Neuronal stem cell (in vitro differentiated cells): ENCODE results near the gene CD274.

Source experiments
- DNase-seq: peaks from one replicate; pipeline ENCODE4 v3.0.0-alpha.2; 2013; ENCODE audit warnings: low spot score
- H2AFZ ChIP-seq: one replicate; pipeline ENCODE4 v1.6.1; 2013; ENCODE audit warnings: mild to moderate bottlenecking, low read length, inconsistent platforms
- H2AK5ac ChIP-seq: 2 replicates; pipeline ENCODE4 v1.6.1; 2013; ENCODE audit warnings: low read depth, mild to moderate bottlenecking, inconsistent platforms, low read length, moderate library complexity, mixed read lengths
- H2BK120ac ChIP-seq: 2 replicates; pipeline ENCODE4 v1.6.1; 2013; ENCODE audit warnings: low read depth, mild to moderate bottlenecking, inconsistent platforms, low read length, moderate library complexity, mixed read lengths
- H2BK12ac ChIP-seq: one replicate; pipeline ENCODE4 v1.6.1; 2013; ENCODE audit warnings: low read length, inconsistent platforms
- H2BK15ac ChIP-seq: 2 replicates; pipeline ENCODE4 v1.6.1; 2013; ENCODE audit warnings: mild to moderate bottlenecking, low read length, inconsistent platforms, mixed read lengths
- H2BK5ac ChIP-seq: one replicate; pipeline ENCODE4 v1.6.1; 2013; ENCODE audit warnings: inconsistent platforms, mild to moderate bottlenecking, low read length, moderate library complexity
- H3K14ac ChIP-seq: one replicate; pipeline ENCODE4 v1.6.1; 2013; ENCODE audit warnings: low read length, inconsistent platforms
- H3K18ac ChIP-seq: 2 replicates; pipeline ENCODE4 v1.6.1; 2013; ENCODE audit warnings: low read length, inconsistent platforms
- H3K23ac ChIP-seq: 2 replicates; pipeline ENCODE4 v1.6.1; 2013; ENCODE audit warnings: low read depth, mild to moderate bottlenecking, mixed read lengths, low read length, inconsistent platforms; ENCODE audit not compliant: poor library complexity
- H3K27ac ChIP-seq: replicated peaks from 3 replicates; pipeline ENCODE4 v1.5.1; 2013; ENCODE audit warnings: low read length, inconsistent platforms
- H3K27me3 ChIP-seq, 3 experiments: 2 replicates each; pipeline ENCODE4 v1.6.1; 2013; ENCODE audit warnings: low read length in 3 of 3, mild to moderate bottlenecking in 2 of 3, inconsistent platforms in 1 of 3, low read depth in 1 of 3, mixed read lengths in 1 of 3, moderate library complexity in 1 of 3; ENCODE audit not compliant: control insufficient read depth in 3 of 3, insufficient read depth in 3 of 3
- H3K36me3 ChIP-seq, 2 donors: replicated peaks in 1 of 2; 2 replicates each; pipeline ENCODE4 v1.6.1; 2013; ENCODE audit warnings: low read length in 2 of 2; ENCODE audit not compliant: control insufficient read depth in 2 of 2, insufficient read depth in 2 of 2
- H3K4ac ChIP-seq: 2 replicates; pipeline ENCODE4 v1.6.1; 2013; ENCODE audit warnings: inconsistent platforms, mild to moderate bottlenecking, low read length, moderate library complexity
- H3K4me1 ChIP-seq, 2 donors: 1 replicate in 1 of 2; 2 replicates in 1 of 2; pipeline ENCODE4 v1.6.1; 2013; ENCODE audit warnings: low read length in 2 of 2, low read depth in 1 of 2; ENCODE audit not compliant: control insufficient read depth in 2 of 2, insufficient read depth in 1 of 2
- H3K4me2 ChIP-seq: one replicate; pipeline ENCODE4 v1.6.1; 2013; ENCODE audit warnings: mild to moderate bottlenecking, low read length, inconsistent platforms; ENCODE audit not compliant: insufficient read depth, poor library complexity, severe bottlenecking
- H3K4me3 ChIP-seq, 2 donors: 2 replicates each; pipeline ENCODE4 v1.5.1; 2013; ENCODE audit warnings: low read length in 2 of 2, mild to moderate bottlenecking in 2 of 2, inconsistent platforms in 1 of 2, moderate library complexity in 1 of 2
- H3K79me1 ChIP-seq: one replicate; pipeline ENCODE4 v1.6.1; 2013; ENCODE audit warnings: low read depth, mild to moderate bottlenecking, inconsistent platforms, low read length, moderate library complexity
- H3K9ac ChIP-seq: one replicate; pipeline ENCODE4 v1.6.1; 2013; ENCODE audit warnings: mild to moderate bottlenecking, low read depth, low read length, inconsistent platforms; ENCODE audit not compliant: poor library complexity
- H3K9me3 ChIP-seq, 2 donors: replicated peaks in 1 of 2; 2 replicates each; pipeline versions ENCODE3 to v1.6.1; 2013; ENCODE audit warnings: low read length in 2 of 2, mild to moderate bottlenecking in 2 of 2, inconsistent platforms in 1 of 2, low read depth in 1 of 2, mixed read lengths in 1 of 2, moderate library complexity in 1 of 2; ENCODE audit not compliant: control insufficient read depth in 2 of 2, insufficient read depth in 1 of 2
- H4K8ac ChIP-seq: one replicate; pipeline ENCODE4 v1.6.1; 2013; ENCODE audit warnings: low read depth, mild to moderate bottlenecking, inconsistent platforms, low read length, moderate library complexity
- H4K91ac ChIP-seq: one replicate; pipeline ENCODE4 v1.6.1; 2013; ENCODE audit warnings: low read length, low read depth, mild to moderate bottlenecking, inconsistent platforms; ENCODE audit not compliant: poor library complexity
- WGBS, 2 donors: extraction: QIAGEN DNeasy Blood & Tissue Kit; methylation state at CpG; one replicate each; pipeline ENCODE4 v1.1.7; 2013; ENCODE audit warnings: missing lambda C conversion rate in 2 of 2, mixed read lengths in 1 of 2; ENCODE audit not compliant: insufficient read length in 2 of 2, insufficient replicate concordance in 1 of 2; ENCODE audit errors: extremely low coverage in 2 of 2; 5-methylcytosine and 5-hydroxymethylcytosine counted together

CD274 gene

GRCh38 chr9:5445886-5446285, 4.5 kb upstream of the CD274 start:
- Histone ChIP-seq H3K14ac (no peak overlapping the region), H4K91ac (no peak overlapping the region), H3K79me1 (no peaks in the 10 kb centered on the region), H2BK15ac (no peak overlapping the region), H4K8ac (no peak overlapping the region), H3K27me3 (peaks cover 0 to 7% (median 0%) of the 10 kb centered on the region in 3 experiments), H3K18ac (no peak overlapping the region), H3K27ac (no peak overlapping the region), H3K23ac (no peak overlapping the region), H2AFZ (no peak overlapping the region), H3K9me3 (no peaks in the 10 kb centered on the region), H2BK120ac (no peak overlapping the region), H3K4me1 (peaks cover 0 to 1% of the 10 kb centered on the region in 2 donors), H3K4me2 (no peak overlapping the region), H3K4me3 (no peak overlapping the region), H3K9ac (no peak overlapping the region), H2BK5ac (no peak overlapping the region), H3K36me3 (no peaks in the 10 kb centered on the region), H2BK12ac (no peak overlapping the region), H2AK5ac (no peak overlapping the region), H3K4ac (no peak overlapping the region)
- DNase-seq, result no peak

DNA sequence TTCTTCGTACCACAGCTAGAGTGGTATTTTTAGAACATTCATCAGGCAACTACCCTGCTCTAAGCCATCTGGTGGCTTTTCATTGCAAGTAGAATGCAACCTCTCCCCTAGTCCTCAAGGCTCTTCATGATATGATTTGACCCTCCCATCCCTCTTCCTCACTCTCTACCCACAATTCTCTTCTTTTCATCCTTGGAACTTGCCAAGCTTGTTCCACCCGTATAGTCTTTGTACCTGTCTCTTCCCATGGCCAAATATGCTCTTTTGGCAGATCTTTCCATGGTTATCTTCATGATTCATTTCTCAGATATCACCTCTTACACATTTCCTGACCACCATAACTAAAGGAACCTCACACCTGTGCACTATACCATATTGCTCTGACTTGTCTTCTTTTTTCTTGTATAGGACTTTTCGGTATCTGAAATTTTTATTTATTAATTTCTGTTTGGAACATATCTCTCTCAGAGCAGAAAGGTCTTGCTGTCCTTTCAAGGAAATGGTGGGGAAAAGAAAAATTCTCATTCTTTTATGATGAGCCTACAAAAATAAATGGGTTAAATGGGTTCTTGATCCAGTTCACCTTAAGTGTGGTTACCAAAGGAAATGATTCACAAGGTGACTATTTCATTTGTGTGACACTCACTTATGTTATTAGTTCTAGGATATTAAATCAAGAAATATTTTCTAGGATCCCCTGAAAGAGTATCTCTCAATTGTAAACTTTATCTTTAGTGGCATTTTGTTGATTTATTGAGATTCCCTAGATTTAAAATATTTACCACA, 3.7 kb upstream of the CD274 start:
- DNase-seq, result no peak
- H3K79me1 ChIP-seq, result no peaks in the 10 kb centered on the region
- no peak overlapping the region for H4K91ac ChIP-seq
- no peak overlapping the region for H3K4ac ChIP-seq
- no peak overlapping the region for H2AFZ ChIP-seq
- no peak overlapping the region for H2BK12ac ChIP-seq
- H3K4me1 ChIP-seq, result peaks cover 0 to 1% of the 10 kb centered on the region in 2 donors
- WGBS, 2 donors, result no CpG with 5 or more reads among the region's 3 CpGs
- H3K27me3 ChIP-seq, result peaks cover 0 to 7% (median 0%) of the 10 kb centered on the region in 3 experiments
- H3K14ac ChIP-seq, result no peak overlapping the region
- no peak overlapping the region for H2BK120ac ChIP-seq
- H3K9ac ChIP-seq, result no peak overlapping the region
- no peaks in the 10 kb centered on the region for H3K9me3 ChIP-seq
- H3K36me3 ChIP-seq, result no peaks in the 10 kb centered on the region
- no peak overlapping the region for H3K4me2 ChIP-seq
- H2AK5ac ChIP-seq, result no peak overlapping the region
- no peak overlapping the region for H4K8ac ChIP-seq
- H3K18ac ChIP-seq, result no peak overlapping the region
- H2BK5ac ChIP-seq, result no peak overlapping the region
- no peak overlapping the region for H2BK15ac ChIP-seq
- no peak overlapping the region for H3K23ac ChIP-seq
- no peak overlapping the region for H3K4me3 ChIP-seq
- H3K27ac ChIP-seq, result no peak overlapping the region

- DNase-seq, result no peak
- WGBS, 2 donors, result no CpG with 5 or more reads among the region's 3 CpGs
- Histone ChIP-seq H3K9ac (no peak overlapping the region), H2BK5ac (no peak overlapping the region), H2BK15ac (no peak overlapping the region), H3K18ac (no peak overlapping the region), H3K4me2 (no peak overlapping the region), H3K4me3 (no peak overlapping the region), H4K91ac (no peak overlapping the region), H3K14ac (no peak overlapping the region), H3K4ac (no peak overlapping the region), H3K4me1 (peaks cover 0 to 1% of the 10 kb centered on the region in 2 donors), H3K9me3 (no peaks in the 10 kb centered on the region), H2AFZ (no peak overlapping the region), H2AK5ac (no peak overlapping the region), H3K23ac (no peak overlapping the region), H2BK120ac (no peak overlapping the region), H4K8ac (no peak overlapping the region), H2BK12ac (no peak overlapping the region), H3K36me3 (no peaks in the 10 kb centered on the region), H3K27ac (no peak overlapping the region), H3K79me1 (no peaks in the 10 kb centered on the region), H3K27me3 (peaks cover 0 to 7% (median 0%) of the 10 kb centered on the region in 3 experiments)
These were observed 3.0 kb upstream of the CD274 start for GRCh38 chr9:5447337-5447736.

DNA sequence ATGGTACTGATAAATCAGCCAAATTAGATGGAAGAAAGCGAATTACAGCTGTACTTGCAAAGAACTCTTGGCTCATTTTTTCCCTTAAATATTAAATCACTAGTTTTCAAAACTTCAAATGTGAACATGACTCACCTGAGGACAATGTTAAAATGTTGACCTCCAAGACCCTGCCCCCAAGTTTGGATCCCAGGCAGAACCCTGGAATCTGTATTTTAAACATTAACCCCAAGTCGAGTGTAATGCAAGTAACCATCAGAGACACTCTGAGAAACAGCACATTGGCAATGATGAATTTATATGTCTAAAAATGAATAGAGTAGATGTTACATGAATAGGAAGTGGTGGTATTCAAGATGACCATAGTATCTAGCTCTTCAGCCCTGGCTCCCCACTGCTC, 2.3 kb upstream of the CD274 start:
- H3K9me3 ChIP-seq, result no peaks in the 10 kb centered on the region
- H3K14ac ChIP-seq, result no peak overlapping the region
- H2BK12ac ChIP-seq, result no peak overlapping the region
- no peak overlapping the region for H2BK15ac ChIP-seq
- H2BK5ac ChIP-seq, result no peak overlapping the region
- H3K4me2 ChIP-seq, result no peak overlapping the region
- H2AK5ac ChIP-seq, result no peak overlapping the region
- no peak overlapping the region for H4K91ac ChIP-seq
- H3K23ac ChIP-seq, result no peak overlapping the region
- H3K4ac ChIP-seq, result no peak overlapping the region
- no peaks in the 10 kb centered on the region for H3K36me3 ChIP-seq
- no peak overlapping the region for H3K18ac ChIP-seq
- H3K4me3 ChIP-seq, result no peak overlapping the region
- no peaks in the 10 kb centered on the region for H3K79me1 ChIP-seq
- H2BK120ac ChIP-seq, result no peak overlapping the region
- no peak for DNase-seq
- peaks cover 0 to 1% of the 10 kb centered on the region in 2 donors for H3K4me1 ChIP-seq
- H4K8ac ChIP-seq, result no peak overlapping the region
- no peak overlapping the region for H2AFZ ChIP-seq
- H3K9ac ChIP-seq, result no peak overlapping the region
- WGBS, 2 donors, result no CpG with 5 or more reads among the region's 2 CpGs
- no peak overlapping the region for H3K27ac ChIP-seq
- peaks cover 0 to 7% (median 0%) of the 10 kb centered on the region in 3 experiments for H3K27me3 ChIP-seq
